ENCODE data around the gene GLI3. TPM values are rescaled to one million over a fixed set of nuclear protein-coding genes. Genes with fewer than 3 reads are reported as not detected.

The GLI3 gene
- polyA plus RNA-seq, 1 donor, result 18.9 TPM

DNA sequence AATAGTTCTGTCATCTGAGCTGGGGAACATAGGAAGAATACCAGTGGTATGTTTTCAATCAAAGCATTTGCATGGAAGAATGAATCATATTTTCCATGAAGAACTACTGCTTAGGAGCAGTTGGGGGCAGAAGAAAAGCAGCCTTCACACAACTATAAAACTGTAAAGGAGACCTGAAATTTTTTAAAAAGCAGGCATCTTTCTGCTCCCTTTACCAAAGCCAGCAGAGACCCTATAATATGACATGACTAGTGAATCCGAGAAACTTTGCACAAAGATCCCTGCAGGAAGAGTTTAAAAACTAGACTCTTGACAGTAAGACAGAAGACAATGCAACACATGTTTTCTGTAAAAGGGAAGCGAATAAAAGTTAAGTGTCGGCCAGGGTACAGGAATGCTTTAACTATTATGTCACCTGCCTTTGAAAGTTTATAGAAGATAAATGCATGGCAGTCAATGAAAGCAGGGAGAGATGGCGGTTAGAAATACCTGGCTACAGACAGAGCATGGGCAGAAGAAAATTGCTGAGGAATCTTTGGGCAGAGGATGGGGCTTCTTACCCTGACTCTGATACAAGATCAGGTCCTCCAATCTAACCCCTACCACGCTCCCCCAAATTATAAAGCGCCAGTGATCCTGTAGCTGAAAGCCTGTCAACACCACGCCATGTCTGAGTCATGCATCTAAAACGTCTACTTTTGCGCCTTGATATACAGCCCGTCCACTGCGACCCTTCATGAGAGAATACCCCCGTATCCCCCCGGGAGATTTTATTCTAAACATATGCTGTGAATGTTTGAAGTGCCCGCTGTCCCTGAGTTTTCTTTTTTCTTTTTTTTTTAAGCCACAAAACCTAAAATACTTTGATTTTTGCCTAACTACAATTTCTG, 93.1 kb downstream of the GLI3 start:
- no peak for DNase-seq

DNA sequence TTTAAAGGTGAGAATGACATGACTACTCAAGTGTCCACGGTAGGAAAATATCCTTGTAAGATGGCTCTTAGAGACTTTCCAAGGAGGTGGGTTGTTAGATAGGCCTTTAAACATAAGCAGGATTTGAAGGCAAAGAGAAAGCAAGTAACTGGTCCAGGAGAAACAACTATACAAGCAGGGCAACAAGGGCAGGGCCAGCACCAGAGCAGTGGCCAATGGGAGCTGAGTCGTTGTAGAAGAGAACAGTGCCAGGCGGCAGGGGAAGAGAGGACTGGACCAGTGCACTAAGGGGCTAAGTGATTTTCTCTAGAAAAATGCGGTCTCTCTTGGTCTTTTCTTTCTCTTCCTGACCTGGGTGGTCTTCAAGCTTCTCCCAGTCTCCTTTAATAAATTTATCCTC, 94.9 kb downstream of the GLI3 start:
- no peak for DNase-seq

DNA sequence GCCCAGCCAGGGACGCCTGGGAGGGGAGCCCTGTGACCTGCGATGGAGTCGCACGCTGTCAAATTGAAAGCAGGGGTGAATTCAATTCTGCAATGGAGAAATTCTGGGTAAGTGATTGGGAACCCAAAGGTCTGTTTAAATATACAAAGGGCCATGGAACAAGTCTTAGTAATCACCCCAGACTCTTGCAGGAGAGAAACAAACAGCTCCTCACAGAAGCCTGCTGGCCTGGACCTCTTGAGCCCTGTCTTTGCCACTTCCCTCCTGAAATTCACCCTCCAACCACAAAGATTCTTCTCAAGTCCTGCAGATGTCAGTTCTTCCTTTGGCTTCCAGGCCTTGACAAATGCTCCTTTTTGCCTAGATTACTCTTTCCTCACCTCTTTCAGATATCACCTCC, 97.3 kb downstream of the GLI3 start:
- no peak for DNase-seq

- DNase-seq, result no peak
Measured at GRCh38 chr7:42138691-42139090, 98.3 kb downstream of the GLI3 start.

GRCh38 chr7:42137941-42138340, 99.1 kb downstream of the GLI3 start:
- DNase-seq, result no peak

- DNase-seq, result no peak
Measured at GRCh38 chr7:42137431-42137830, 99.6 kb downstream of the GLI3 start.

GRCh38 chr7:42135728-42136127, 101.3 kb downstream of the GLI3 start:
- DNase-seq, result no peak

DNA sequence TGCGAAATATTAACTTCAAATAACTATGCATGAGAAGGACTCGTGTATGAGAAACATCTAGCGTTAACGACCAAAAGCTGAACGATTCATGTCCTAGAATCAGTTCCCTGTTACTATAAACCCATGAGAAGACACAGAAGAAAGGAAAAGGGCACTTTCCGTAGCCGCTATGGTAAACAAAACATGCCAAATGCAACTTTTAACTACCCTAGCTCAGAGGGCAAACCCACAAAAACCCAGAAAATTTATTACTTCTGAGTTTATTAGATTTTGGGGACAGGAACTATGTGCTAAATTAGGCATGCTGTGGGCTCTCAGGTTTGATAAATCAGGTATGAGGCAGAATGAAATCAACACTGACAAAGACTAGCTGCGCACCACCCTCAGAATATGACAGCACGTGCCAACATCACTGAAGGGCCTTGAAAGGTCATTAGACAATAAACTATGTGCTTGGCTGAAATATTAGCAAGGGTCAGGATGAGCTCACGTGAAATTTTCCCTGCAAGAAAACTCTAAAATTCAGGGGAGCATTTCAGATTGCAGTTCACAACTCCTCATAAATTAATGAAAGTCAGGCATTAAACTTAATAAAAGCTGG, 102.6 kb downstream of the GLI3 start:
- DNase-seq, result no peak

DNA sequence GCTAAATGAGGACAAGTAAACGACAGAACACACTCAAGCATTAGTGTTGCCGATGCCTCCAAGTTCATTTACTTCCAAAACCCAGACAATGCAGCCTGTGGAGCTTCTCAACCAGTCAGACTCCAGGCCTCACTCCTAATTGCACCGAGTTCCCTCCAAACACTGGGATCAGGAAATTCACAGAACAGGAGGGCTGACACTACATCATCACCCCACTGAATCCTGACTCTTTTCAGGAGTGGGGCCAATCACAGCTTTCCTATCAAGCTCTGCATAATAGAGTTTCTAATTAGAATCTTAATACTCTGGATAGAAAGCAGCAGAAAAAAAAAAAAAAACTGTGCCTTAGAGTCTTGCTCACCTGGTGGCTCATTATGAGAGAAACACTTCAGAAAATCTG, 103.7 kb downstream of the GLI3 start:
- no peak for DNase-seq

GRCh38 chr7:42128703-42129102, 108.3 kb downstream of the GLI3 start:
- no peak for DNase-seq

- DNase-seq, result no peak
Measured at GRCh38 chr7:42127232-42127622, 109.8 kb downstream of the GLI3 start.

GRCh38 chr7:42126475-42127231, 110.4 kb downstream of the GLI3 start:
- no peak for DNase-seq

GRCh38 chr7:42125321-42125720, 111.7 kb downstream of the GLI3 start:
- no peak for DNase-seq

DNA sequence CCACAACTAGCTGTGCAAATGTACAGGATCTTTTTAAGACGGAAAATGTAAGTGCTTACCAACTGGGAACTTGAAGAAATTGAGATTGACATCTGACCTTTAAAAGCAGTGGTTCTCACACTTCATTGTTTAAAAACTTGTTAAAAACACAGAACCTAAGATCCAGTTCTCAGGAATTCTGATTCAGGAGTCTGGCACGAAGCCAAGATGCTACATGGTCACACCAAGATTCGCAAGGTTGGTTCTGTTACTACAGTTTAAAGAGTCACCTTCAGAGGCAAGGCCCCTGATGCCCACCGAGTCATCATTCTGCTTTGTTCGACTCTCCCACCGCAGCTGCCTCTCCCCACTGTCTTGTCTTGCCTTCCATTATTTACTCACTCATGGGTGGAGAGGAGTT, 113.3 kb downstream of the GLI3 start:
- DNase-seq, result no peak

GRCh38 chr7:42120191-42120590, 116.8 kb downstream of the GLI3 start:
- no peak for DNase-seq

DNA sequence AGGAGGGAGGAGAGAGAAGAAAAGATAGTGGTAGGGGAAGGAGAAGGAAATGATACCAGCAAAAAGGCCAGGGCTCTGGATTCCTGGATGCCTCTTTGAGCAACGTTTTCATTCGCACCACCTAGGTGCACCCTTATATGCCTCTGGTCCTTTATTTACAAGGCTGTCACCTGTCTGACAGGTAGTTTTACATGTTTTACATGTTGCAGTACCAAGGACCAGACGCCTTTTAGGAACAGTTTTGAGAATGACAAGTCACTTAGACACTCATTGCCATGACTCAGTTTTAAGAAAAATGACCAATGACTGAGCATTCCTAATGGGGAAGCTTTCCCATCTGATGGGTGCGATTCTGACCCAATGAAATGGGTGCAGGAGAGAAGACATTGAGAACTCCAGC, 119.8 kb downstream of the GLI3 start:
- DNase-seq, result no peak

GRCh38 chr7:42115795-42116194, 121.2 kb downstream of the GLI3 start:
- no peak for DNase-seq

DNA sequence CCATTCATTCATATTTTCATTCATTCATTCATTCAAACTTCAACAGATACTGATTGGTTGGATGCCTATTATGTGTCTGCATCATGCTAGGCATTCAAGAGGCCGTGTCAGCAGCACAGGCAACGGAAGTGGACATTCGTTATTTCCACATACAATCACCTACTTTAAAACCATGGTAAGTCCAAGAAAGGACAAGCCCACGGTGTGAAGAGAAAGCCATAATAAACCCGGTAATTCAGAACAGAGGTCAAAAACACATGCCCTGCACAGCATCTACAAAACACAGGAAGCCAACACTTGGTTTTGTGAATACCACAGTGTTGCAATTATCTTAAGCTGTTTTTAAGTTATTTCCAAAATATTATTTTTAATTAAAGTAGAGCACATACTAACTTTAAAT, 126.7 kb downstream of the GLI3 start:
- DNase-seq, result no peak

GRCh38 chr7:42108803-42109528, 128.0 kb downstream of the GLI3 start:
- no peak for DNase-seq

GRCh38 chr7:42107484-42108240, 129.3 kb downstream of the GLI3 start:
- DNase-seq, result no peak

GRCh38 chr7:42106562-42106961, 130.4 kb downstream of the GLI3 start:
- DNase-seq, result no peak

All from left kidney (tissue), 2 donors.